HepG2 (cell line): Measurements from ENCODE around the gene SLC38A3. TPM values are rescaled to one million over a fixed set of nuclear protein-coding genes. Genes with fewer than 3 reads are reported as not detected.

ENCODE experiments used
- AHR ChIP-seq: IDR thresholded peaks from 2 replicates; pipeline ENCODE4 v1.6.1; 2018; ENCODE audit warnings: missing genetic modification reagents, missing compliant biosample characterization
- ESRRA ChIP-seq: sonication (generic); formaldehyde crosslinking; IDR thresholded peaks from 2 replicates; pipeline ENCODE4 v1.5.1; 2020; ENCODE audit warnings: mild to moderate bottlenecking, low read depth, missing genetic modification reagents
- GLI4 ChIP-seq: sonication (generic); formaldehyde crosslinking; IDR thresholded peaks from 2 replicates; pipeline ENCODE4 v1.5.1; 2020; ENCODE audit warnings: missing genetic modification reagents, mild to moderate bottlenecking, moderate library complexity, borderline replicate concordance
- HNRNPL ChIP-seq: fragments of 200-400 bp; formaldehyde crosslinking; IDR thresholded peaks from 2 replicates; pipeline ENCODE4 v1.6.1; 2017; ENCODE audit warnings: mild to moderate bottlenecking, low read depth, low read length
- HOXA9 ChIP-seq: sonication (generic); formaldehyde crosslinking; IDR thresholded peaks from 2 replicates; pipeline ENCODE4 v1.8.1; 2022; ENCODE audit warnings: missing genetic modification reagents, mild to moderate bottlenecking, moderate library complexity, borderline replicate concordance
- KDM3A ChIP-seq: IDR thresholded peaks from 2 replicates; pipeline ENCODE4 v1.6.1; 2018; ENCODE audit warnings: low read depth, missing compliant biosample characterization
- MIXL1 ChIP-seq: IDR thresholded peaks from 2 replicates; pipeline ENCODE4 v1.6.1; 2016
- RARA ChIP-seq: IDR thresholded peaks from 2 replicates; pipeline ENCODE4 v1.6.1; 2016; ENCODE audit warnings: missing genetic modification reagents, missing compliant biosample characterization
- RORA ChIP-seq: sonication (generic); formaldehyde crosslinking; IDR thresholded peaks from 2 replicates; pipeline ENCODE4 v1.5.0; 2020; ENCODE audit warnings: mild to moderate bottlenecking, missing genetic modification reagents, moderate library complexity
- SAP130 ChIP-seq: IDR thresholded peaks from 2 replicates; pipeline ENCODE4 v1.6.1; 2016; ENCODE audit warnings: low read depth
- SKIL ChIP-seq: sonication (generic); formaldehyde crosslinking; IDR thresholded peaks from 2 replicates; pipeline ENCODE4 v1.8.0; 2022; ENCODE audit warnings: missing genetic modification reagents, mild to moderate bottlenecking, moderate library complexity, borderline replicate concordance
- TBX3 ChIP-seq: fragments of 450-650 bp; IDR thresholded peaks from 2 replicates; pipeline ENCODE4 v1.6.1; 2017; ENCODE audit warnings: antibody characterized with exemption, mild to moderate bottlenecking, inconsistent platforms, borderline replicate concordance
- TFAP4 ChIP-seq: sonication (generic); IDR thresholded peaks from 2 replicates; pipeline ENCODE4 v1.6.1; 2016; ENCODE audit warnings: low read depth, borderline replicate concordance
- WIZ ChIP-seq: sonication (generic); formaldehyde crosslinking; IDR thresholded peaks from 2 replicates; pipeline ENCODE4 v1.5.1; 2020; ENCODE audit warnings: mild to moderate bottlenecking, missing genetic modification reagents
- YEATS4 ChIP-seq: sonication (generic); formaldehyde crosslinking; IDR thresholded peaks from 2 replicates; pipeline ENCODE4 v1.4.0; 2020; ENCODE audit warnings: missing genetic modification reagents, borderline replicate concordance
- ZBTB49 ChIP-seq: sonication (generic); formaldehyde crosslinking; IDR thresholded peaks from 2 replicates; pipeline ENCODE4 v1.4.0; 2020; ENCODE audit warnings: missing genetic modification reagents, borderline replicate concordance
- ZC3H13 ChIP-seq: sonication (generic); formaldehyde crosslinking; IDR thresholded peaks from 2 replicates; pipeline ENCODE4 v1.8.1; 2023; ENCODE audit warnings: mild to moderate bottlenecking, missing genetic modification reagents, moderate library complexity
- ZFP62 ChIP-seq: sonication (generic); formaldehyde crosslinking; IDR thresholded peaks from 2 replicates; pipeline ENCODE4 v1.4.0; 2020; ENCODE audit warnings: missing genetic modification reagents
- ZFX ChIP-seq: sonication (generic); formaldehyde crosslinking; IDR thresholded peaks from 2 replicates; pipeline ENCODE4 v1.4.0; 2020; ENCODE audit warnings: mild to moderate bottlenecking, low read depth, missing genetic modification reagents, moderate library complexity
- ZNF333 ChIP-seq: sonication (generic); formaldehyde crosslinking; IDR thresholded peaks from 2 replicates; pipeline ENCODE4 v1.4.0; 2020; ENCODE audit warnings: mild to moderate bottlenecking, missing genetic modification reagents, borderline replicate concordance
- ZNF337 ChIP-seq: sonication (generic); formaldehyde crosslinking; IDR thresholded peaks from 2 replicates; pipeline ENCODE4 v1.5.1; 2020; ENCODE audit warnings: missing genetic modification reagents, low read depth, mild to moderate bottlenecking, borderline replicate concordance
- ZNF562 ChIP-seq: sonication (generic); formaldehyde crosslinking; IDR thresholded peaks from 2 replicates; pipeline ENCODE4 v1.8.0; 2022; ENCODE audit warnings: missing genetic modification reagents, borderline replicate concordance
- ZNF580 ChIP-seq: IDR thresholded peaks from 2 replicates; pipeline ENCODE4 v1.6.1; 2016; ENCODE audit warnings: low read depth, borderline replicate concordance
- ZNF746 ChIP-seq: sonication (generic); formaldehyde crosslinking; IDR thresholded peaks from 2 replicates; pipeline ENCODE4 v1.8.0; 2022; ENCODE audit warnings: mild to moderate bottlenecking, missing genetic modification reagents
- ZNF792 ChIP-seq: IDR thresholded peaks from 2 replicates; pipeline ENCODE4 v1.6.1; 2016
- polyA plus RNA-seq, 8 experiments: library from polyadenylated mRNA; depleted of rRNA in 3 of 8; stranded (reverse) in 7 of 8; unstranded in 1 of 8; fragments of >200 nt; fragmentation: Illumina TruSeq in 4 of 8; extraction: Trizol in 4 of 8; gene quantifications; 2 replicates each; pipeline versions ENCODE4 v1.2.1 to v1.2.3, GENCODE V29; 2011 to 2016; ENCODE audit warnings: low read depth in 4 of 8, missing spikeins in 1 of 8, mixed read lengths in 1 of 8; ENCODE audit not compliant: insufficient read depth in 1 of 8
- total RNA-seq, 5 experiments: library from RNA; depleted of rRNA; stranded (reverse); fragments of >200 nt; fragmentation: Illumina TruSeq; extraction: Trizol; gene quantifications; 2 replicates each; pipeline ENCODE4 v1.2.3, GENCODE V29; 2016; ENCODE audit warnings: low read depth in 1 of 5

The SLC38A3 gene
- total and polyA plus RNA-seq, 2 of the 13 experiments (the other 11 are each of a cell fraction or from before 2014, with no cell fraction given): 29.8 to 164 TPM

- TF ChIP-seq SAP130 (CRISPR knock-in tag) (peak; percentile 94), ZFX (peak; percentile 87; the same call in 1 of the 2 replicates), ZNF337 (CRISPR knock-in tag) (0 out of 2 replicates have a peak, but pooled peaks have one; percentile 93), TBX3 (peak; percentile 99), HOXA9 (CRISPR knock-in tag) (peak; percentile 66; the same call in 1 of the 2 replicates), ZFP62 (CRISPR knock-in tag) (no peak), KDM3A (CRISPR knock-in tag) (0 out of 2 replicates have a peak, but pooled peaks have one; percentile 58), AHR (CRISPR knock-in tag) (peak; percentile 29; the same call in 1 of the 2 replicates), ZNF333 (CRISPR knock-in tag) (0 out of 2 replicates have a peak, but pooled peaks have one; percentile 40), ZNF746 (CRISPR knock-in tag) (peak; percentile 97), MIXL1 (no peak; the same call in 1 of the 2 replicates), RARA (CRISPR knock-in tag) (peak; percentile 70), ZNF580 (CRISPR knock-in tag) (peak; percentile 78; the same call in 1 of the 2 replicates), ZNF562 (CRISPR knock-in tag) (no peak), TFAP4 (peak; percentile 97), ZBTB49 (CRISPR knock-in tag) (no peak), GLI4 (CRISPR knock-in tag) (peak; percentile 57; the same call in 1 of the 2 replicates), HNRNPL (peak; percentile 86), SKIL (CRISPR knock-in tag) (peak; percentile 82; the same call in 1 of the 2 replicates), ZNF792 (CRISPR knock-in tag) (peak; percentile 65), YEATS4 (CRISPR knock-in tag) (peak; percentile 83; the same call in 1 of the 2 replicates), ESRRA (CRISPR knock-in tag) (peak; percentile 75), WIZ (CRISPR knock-in tag) (0 out of 2 replicates have a peak, but pooled peaks have one; percentile 46), RORA (CRISPR knock-in tag) (no peak), ZC3H13 (peak; percentile 82; the same call in 1 of the 2 replicates)
Measured at GRCh38 chr3:50195501-50196252, 9.4 kb upstream of the SLC38A3 start (continued).
